Measurements from ENCODE around the gene GRIN3A. TPM values are rescaled to one million over a fixed set of nuclear protein-coding genes. Genes with fewer than 3 reads are reported as not detected.

GRIN3A gene
- total and polyA plus RNA-seq, 2 of the 4 experiments (the other 2 are of a cell fraction): not detected

- H2BK20ac ChIP-seq (ENCODE audit: low read depth, low read length): no peak overlapping the region
- no peak overlapping the region for H3K14ac ChIP-seq (replicated peaks; ENCODE audit: low read depth, low read length)
- no peak overlapping the region for H2AK9ac ChIP-seq (replicated peaks; ENCODE audit: low read depth, low read length, poor library complexity)
- ChIA-PET CTCF (no interaction called here), POLR2A (ENCODE audit: unreplicated experiment) (no interaction called here)
- TF ChIP-seq MXI1 (IDR thresholded peaks at IDR 0.05; ENCODE audit: borderline replicate concordance, low read depth, low read length) (no peak), CEBPB (IDR thresholded peaks at IDR 0.05; ENCODE audit: low read depth, low read length) (no peak), CTCF (conservative IDR thresholded peaks at IDR 0.05; ENCODE audit: low read depth, low read length) (no peak), MAZ (IDR thresholded peaks at IDR 0.05; ENCODE audit: borderline replicate concordance, low read depth, low read length) (no peak), USF2 (IDR thresholded peaks at IDR 0.05; ENCODE audit: low read depth, low read length) (no peak), MAFK (IDR thresholded peaks at IDR 0.05; ENCODE audit: low read depth, low read length) (no peak), RCOR1 (IDR thresholded peaks at IDR 0.05; ENCODE audit: insufficient replicate concordance, low read length) (no peak), ELK1 (IDR thresholded peaks at IDR 0.05; ENCODE audit: borderline replicate concordance, low read depth, low read length) (no peak), RAD21 (IDR thresholded peaks at IDR 0.05; ENCODE audit: low read length) (no peak), RFX5 (IDR thresholded peaks at IDR 0.05; ENCODE audit: low read depth, low read length) (no peak), SMC3 (IDR thresholded peaks at IDR 0.05; ENCODE audit: low read depth, low read length) (no peak), CHD1 (IDR thresholded peaks at IDR 0.05; ENCODE audit: low read depth, low read length) (no peak), BHLHE40 (IDR thresholded peaks at IDR 0.05; ENCODE audit: low read depth, low read length) (no peak)
- H3K4me1 ChIP-seq (ENCODE audit: control insufficient read depth, insufficient read depth, low read length): peaks cover 6% of the 10 kb centered on the region; the same call in 1 of the 2 replicates
- no peak overlapping the region for H2BK120ac ChIP-seq (ENCODE audit: low read depth, low read length)
- H4K91ac ChIP-seq (ENCODE audit: insufficient read depth, low read depth, low read length): no peak overlapping the region
- no peaks in the 10 kb centered on the region for H3K9me3 ChIP-seq (ENCODE audit: control insufficient read depth, insufficient read depth, low read length)
- H3K36me3 ChIP-seq (ENCODE audit: control insufficient read depth, insufficient read depth, low read length): no peaks in the 10 kb centered on the region
- no peak overlapping the region for H3K18ac ChIP-seq (ENCODE audit: low read depth, low read length)
- 52% methylated on average over 2 of the region's 3 CpGs; no CpG with 5 or more reads in 1 of the 2 experiments for WGBS, 2 experiments (ENCODE audit: extremely low coverage in 2 of 2, insufficient read length in 1 of 2)
- H3K27me3 ChIP-seq (ENCODE audit: control insufficient read depth, insufficient read depth, low read length): no peaks in the 10 kb centered on the region
- H3K9me1 ChIP-seq (ENCODE audit: insufficient read depth, low read length): no peaks in the 10 kb centered on the region; the same call in 1 of the 2 replicates
- H3K23ac ChIP-seq (ENCODE audit: low read depth, low read length): no peak overlapping the region
- no peak overlapping the region for H3K27ac ChIP-seq (ENCODE audit: insufficient read depth, low read length)
- dilution Hi-C loops (cut with HindIII; ENCODE audit: low sequenced_read_pairs, unreplicated experiment): no loop called here
- H2BK5ac ChIP-seq (ENCODE audit: low read depth, low read length, poor library complexity, severe bottlenecking): no peak overlapping the region
- H3K56ac ChIP-seq (ENCODE audit: extremely low read depth, insufficient read depth, low read length): no peak overlapping the region
- BruUV-seq (replicated peaks): no TSS peak
- no peak overlapping the region for H4K8ac ChIP-seq (ENCODE audit: low read depth in 2 of 2, low read length in 2 of 2)
- ATAC-seq (ENCODE audit: low read depth) (no peak), DNase-seq (no peak)
- H2BK15ac ChIP-seq (ENCODE audit: low read depth, low read length): no peak overlapping the region
- H3K79me1 ChIP-seq (ENCODE audit: low read depth in 1 of 2, low read length in 2 of 2): no peaks in the 10 kb centered on the region
- H3K4ac ChIP-seq (ENCODE audit: low read depth, low read length): no peak overlapping the region
- no peak overlapping the region for H3K9ac ChIP-seq (ENCODE audit: low read depth, low read length)
- H3K4me3 ChIP-seq (ENCODE audit: insufficient read depth, low read depth, low read length): no peak overlapping the region
- no peak overlapping the region for H4K5ac ChIP-seq (ENCODE audit: low read depth, low read length)
- no peaks in the 10 kb centered on the region for H4K20me1 ChIP-seq (ENCODE audit: insufficient read depth, low read length)
- in situ Hi-C loops (cut with MboI; ENCODE audit: low sequenced_read_pairs): no loop called here
- no peak overlapping the region for H2AFZ ChIP-seq (replicated peaks; ENCODE audit: low read length, poor library complexity)
- intact Hi-C loops (cut with micrococcal nuclease): no loop called here
- H2AK5ac ChIP-seq (ENCODE audit: low read depth, low read length): no peak overlapping the region
- no peak overlapping the region for H3K4me2 ChIP-seq (ENCODE audit: low read depth, low read length)
These were observed 152.7 kb downstream of the GRIN3A start for GRCh38 chr9:101585740-101586139.
